H1 (cell line): ENCODE data around the gene POLN. TPM values are rescaled to one million over a fixed set of nuclear protein-coding genes. Genes with fewer than 3 reads are reported as not detected.

ENCODE experiments used
- CTCF ChIA-PET: fragments of 300-600 bp; sonication (Branson Sonifier 250); formaldehyde crosslinking; loops from one replicate; lab custom pipeline; 2021; ENCODE audit not compliant: partially characterized antibody; lab: Charles Lee
- POLR2A ChIA-PET: fragments of 300-600 bp; sonication (Branson Sonifier 250); formaldehyde crosslinking; loops from one replicate; lab custom pipeline; 2021; ENCODE audit warnings: inconsistent platforms; ENCODE audit not compliant: partially characterized antibody; lab: Charles Lee
- DNase-seq, 2 experiments: peaks; one replicate each; pipeline versions ENCODE4 v3.0.0 to v3.0.0-alpha.2; 2010 to 2022; ENCODE audit warnings: low spot score in 2 of 2, low read depth in 1 of 2, mixed read lengths in 1 of 2
- FAIRE-seq: peaks from 2 replicates; lab custom pipeline; 2011; peaks lifted over from hg19 to GRCh38; lab: Jason Lieb, UNC
- H2AFZ ChIP-seq: 2 replicates; pipeline ENCODE4 v1.8.1; 2012; ENCODE audit warnings: low read length, inconsistent platforms
- H2AK5ac ChIP-seq: 2 replicates; pipeline ENCODE4 v1.6.1; 2013; ENCODE audit warnings: low read depth, low read length
- H2BK120ac ChIP-seq: replicated peaks from 2 replicates; pipeline ENCODE3; 2013; ENCODE audit warnings: low read depth, low read length, inconsistent platforms
- H2BK12ac ChIP-seq: 2 replicates; pipeline ENCODE4 v1.6.1; 2013; ENCODE audit warnings: low read depth, low read length
- H2BK15ac ChIP-seq: 2 replicates; pipeline ENCODE4 v1.6.1; 2013; ENCODE audit warnings: low read length
- H2BK20ac ChIP-seq: 2 replicates; pipeline ENCODE4 v1.6.1; 2013; ENCODE audit warnings: low read length
- H2BK5ac ChIP-seq: 2 replicates; pipeline ENCODE4 v1.6.1; 2013; ENCODE audit warnings: low read depth, low read length
- H3K14ac ChIP-seq: 2 replicates; pipeline ENCODE4 v1.6.1; 2013; ENCODE audit warnings: inconsistent platforms; ENCODE audit not compliant: insufficient read length
- H3K18ac ChIP-seq: 2 replicates; pipeline ENCODE4 v1.6.1; 2013; ENCODE audit warnings: low read length; ENCODE audit errors: extremely low read depth
- H3K23ac ChIP-seq: 2 replicates; pipeline ENCODE4 v1.6.1; 2013; ENCODE audit warnings: inconsistent platforms; ENCODE audit not compliant: insufficient read length
- H3K23me2 ChIP-seq: 2 replicates; pipeline ENCODE4 v1.6.1; 2013; ENCODE audit warnings: low read depth, low read length
- H3K27ac ChIP-seq: 2 replicates; pipeline ENCODE4 v1.6.1; 2011; ENCODE audit warnings: low read depth, low read length, inconsistent platforms
- H3K27me3 ChIP-seq, 4 experiments: replicated peaks in 1 of 4; 1 replicate in 1 of 4; 2 replicates in 3 of 4; pipeline versions ENCODE4 v1.6.1 to v1.8.1; 2011 to 2013; ENCODE audit warnings: low read length in 3 of 4, mild to moderate bottlenecking in 3 of 4, inconsistent platforms in 2 of 4, mixed read lengths in 2 of 4, moderate library complexity in 1 of 4; ENCODE audit not compliant: control insufficient read depth in 3 of 4, insufficient read depth in 3 of 4; ENCODE audit errors: extremely low read depth in 1 of 4
- H3K36me3 ChIP-seq, 4 experiments: 2 replicates each; pipeline versions ENCODE4 v1.6.1 to v1.8.1; 2011 to 2013; ENCODE audit warnings: mild to moderate bottlenecking in 4 of 4, low read length in 3 of 4, moderate library complexity in 2 of 4, control low read depth in 1 of 4, inconsistent platforms in 1 of 4; ENCODE audit not compliant: insufficient read depth in 4 of 4, control insufficient read depth in 2 of 4
- H3K4ac ChIP-seq: replicated peaks from 2 replicates; pipeline ENCODE3; 2013; ENCODE audit warnings: low read length, low read depth, mixed read lengths, inconsistent platforms; ENCODE audit not compliant: insufficient read length
- H3K4me1 ChIP-seq, 4 experiments: replicated peaks in 1 of 4; 1 replicate in 1 of 4; 2 replicates in 3 of 4; pipeline versions ENCODE4 v1.6.1 to v1.8.1; 2011 to 2013; ENCODE audit warnings: low read length in 3 of 4, inconsistent platforms in 2 of 4, mixed read lengths in 1 of 4; ENCODE audit not compliant: insufficient read depth in 4 of 4, control insufficient read depth in 3 of 4
- H3K4me2 ChIP-seq, 2 experiments: 2 replicates each; pipeline versions ENCODE4 v1.6.1 to v1.8.1; 2011 to 2013; ENCODE audit warnings: low read depth in 2 of 2, low read length in 2 of 2, control low read depth in 1 of 2, inconsistent platforms in 1 of 2, mild to moderate bottlenecking in 1 of 2; ENCODE audit not compliant: insufficient read depth in 1 of 2
- H3K4me3 ChIP-seq, 4 experiments: fragments of 200-600, 300-600 bp in 1 of 4; sonication (generic), shearing (Covaris generic), sonication (Bioruptor Twin) in 1 of 4; 2 replicates each; pipeline versions ENCODE4 v1.5.1 to v1.8.1; 2011 to 2016; ENCODE audit warnings: low read length in 4 of 4, low read depth in 3 of 4, control low read depth in 2 of 4, inconsistent platforms in 2 of 4, mild to moderate bottlenecking in 2 of 4, mixed read lengths in 1 of 4, moderate library complexity in 1 of 4; ENCODE audit not compliant: insufficient read depth in 2 of 4; ENCODE audit errors: extremely low read depth in 1 of 4
- H3K56ac ChIP-seq: replicated peaks from 2 replicates; pipeline ENCODE3; 2013; ENCODE audit warnings: low read depth, mild to moderate bottlenecking, mixed read lengths, low read length, inconsistent platforms; ENCODE audit not compliant: insufficient read length
- H3K79me1 ChIP-seq: 2 replicates; pipeline ENCODE4 v1.6.1; 2013; ENCODE audit warnings: low read depth, low read length, control low read depth
- H3K79me2 ChIP-seq, 2 experiments: 2 replicates each; pipeline versions ENCODE4 v1.6.1 to v1.8.1; 2012 to 2013; ENCODE audit warnings: low read length in 2 of 2, mild to moderate bottlenecking in 2 of 2, inconsistent platforms in 1 of 2; ENCODE audit not compliant: insufficient read depth in 2 of 2, control insufficient read depth in 1 of 2
- H3K9ac ChIP-seq, 4 experiments: replicated peaks in 1 of 4; 1 replicate in 1 of 4; 2 replicates in 3 of 4; pipeline versions ENCODE4 v1.6.1 to v1.8.1; 2011 to 2013; ENCODE audit warnings: low read depth in 3 of 4, low read length in 3 of 4, control low read depth in 2 of 4, mild to moderate bottlenecking in 2 of 4, moderate library complexity in 2 of 4, inconsistent platforms in 1 of 4; ENCODE audit errors: extremely low read depth in 1 of 4
- H3K9me3 ChIP-seq, 2 experiments: 2 replicates each; pipeline versions ENCODE4 v1.6.1 to v1.8.1; 2012 to 2013; ENCODE audit warnings: mild to moderate bottlenecking in 2 of 2, moderate library complexity in 2 of 2, control low read depth in 1 of 2, inconsistent platforms in 1 of 2, low read depth in 1 of 2, low read length in 1 of 2, mixed read lengths in 1 of 2; ENCODE audit not compliant: insufficient read depth in 2 of 2
- H4K20me1 ChIP-seq, 2 experiments: replicated peaks in 1 of 2; 2 replicates each; pipeline versions ENCODE3 to v1.8.1; 2011 to 2013; ENCODE audit warnings: inconsistent platforms in 2 of 2, low read length in 2 of 2, mild to moderate bottlenecking in 1 of 2; ENCODE audit not compliant: insufficient read depth in 2 of 2, control insufficient read depth in 1 of 2
- H4K5ac ChIP-seq: 2 replicates; pipeline ENCODE4 v1.6.1; 2013; ENCODE audit warnings: low read length, low read depth, mixed read lengths, inconsistent platforms; ENCODE audit not compliant: insufficient read length
- H4K8ac ChIP-seq: 2 replicates; pipeline ENCODE4 v1.8.0; 2013; ENCODE audit warnings: mild to moderate bottlenecking, moderate library complexity, low read length, inconsistent platforms; ENCODE audit not compliant: insufficient read depth; ENCODE audit errors: extremely low read depth
- H4K91ac ChIP-seq: replicated peaks from 2 replicates; pipeline ENCODE3; 2013; ENCODE audit warnings: low read length, mixed read lengths, inconsistent platforms; ENCODE audit not compliant: insufficient read length
- CHD1 ChIP-seq: IDR thresholded peaks from 2 replicates; pipeline ENCODE4 v1.6.1; 2012; ENCODE audit warnings: low read depth, low read length, improper control_type of control experiment
- E2F6 ChIP-seq: IDR thresholded peaks from 2 replicates; pipeline ENCODE4 v1.6.1; 2012; ENCODE audit warnings: inconsistent platforms
- GTF2F1 ChIP-seq: IDR thresholded peaks from 2 replicates; pipeline ENCODE4 v1.6.1; 2012; ENCODE audit warnings: low read depth, low read length, improper control_type of control experiment, borderline replicate concordance
- POLR2A ChIP-seq, 2 experiments: IDR thresholded peaks; 1 replicate in 1 of 2; 2 replicates in 1 of 2; pipeline ENCODE4 v1.6.1; 2011; ENCODE audit warnings: low read depth in 2 of 2, low read length in 2 of 2, mild to moderate bottlenecking in 2 of 2; ENCODE audit errors: control extremely low read depth in 1 of 2
- RNF2 ChIP-seq: fragments of 200-900, 300-1000 bp; sonication (generic); IDR thresholded peaks from 2 replicates; pipeline ENCODE4 v1.7.1; 2016; ENCODE audit warnings: borderline replicate concordance, low read depth, mild to moderate bottlenecking, antibody characterized with exemption, low read length; ENCODE audit not compliant: poor library complexity, severe bottlenecking; ENCODE audit errors: missing control alignments
- SRF ChIP-seq: IDR thresholded peaks from 2 replicates; pipeline ENCODE4 v1.6.1; 2011; ENCODE audit warnings: mild to moderate bottlenecking, low read depth, low read length, moderate library complexity
- SUZ12 ChIP-seq: fragments of 200-600 bp; sonication (generic); IDR thresholded peaks from 2 replicates; pipeline ENCODE4 v1.6.1; 2012; ENCODE audit warnings: mild to moderate bottlenecking, inconsistent platforms, low read length, moderate library complexity, mixed read lengths
- TAF1 ChIP-seq: IDR thresholded peaks from 2 replicates; pipeline ENCODE4 v1.6.1; 2011; ENCODE audit warnings: mild to moderate bottlenecking, low read depth, low read length
- YY1 ChIP-seq: IDR thresholded peaks from 2 replicates; pipeline ENCODE4 v1.6.1; 2011; ENCODE audit warnings: low read depth, mild to moderate bottlenecking, low read length
- WGBS, 2 experiments: shearing (Covaris generic) in 1 of 2; methylation state at CpG; one replicate each; pipeline versions ENCODE4 v1.1.6 to v1.1.7; 2013 to 2015; ENCODE audit warnings: low lambda C conversion rate in 2 of 2, mixed read lengths in 2 of 2, inconsistent platforms in 1 of 2, low coverage in 1 of 2, missing lambda C conversion rate in 1 of 2; ENCODE audit not compliant: insufficient replicate concordance in 2 of 2, insufficient coverage in 1 of 2, insufficient read length in 1 of 2; ENCODE audit errors: extremely low coverage in 1 of 2, missing lambda C conversion rate in 1 of 2; 5-methylcytosine and 5-hydroxymethylcytosine counted together
- polyA plus RNA-seq, 7 experiments: library from polyadenylated mRNA; depleted of rRNA in 3 of 7; stranded (reverse) in 5 of 7; unstranded in 2 of 7; fragments of >200 nt in 5 of 7; fragments of 200-250 nt in 2 of 7; gene quantifications; 1 replicate in 5 of 7; 2 replicates in 1 of 7; 4 replicates in 1 of 7; pipeline versions ENCODE4 v1.2.1 to v1.2.3, GENCODE V29; 2011 to 2013; ENCODE audit warnings: missing spikeins in 2 of 7, mixed read lengths in 2 of 7
- total RNA-seq: library from RNA; stranded (reverse); fragmentation: NEBNext Ultra II Directional; extraction: Animal tissue kit (Norgen Biotek cat#: 25700); gene quantifications from 2 replicates; pipeline ENCODE4 v1.2.1, GENCODE V29; 2021
- TF ChIP-seq, protein P1 (sequence below): IDR thresholded peaks from 2 replicates; pipeline ENCODE4 v1.6.1; 2012; ENCODE audit warnings: inconsistent platforms

The POLN gene
- total and polyA plus RNA-seq, 2 of the 8 experiments (the other 6 are each of a cell fraction or from before 2014, with no cell fraction given) = 0.98 to 1.5 TPM

- Histone ChIP-seq H2BK5ac (no peak overlapping the region), H2BK120ac (no peak overlapping the region), H3K9ac (no peak overlapping the region), H3K4ac (no peak overlapping the region), H3K4me3 (no peak overlapping the region), H2BK12ac (no peak overlapping the region), H3K18ac (no peak overlapping the region), H3K27ac (no peak overlapping the region), H4K91ac (no peak overlapping the region), H3K23ac (no peak overlapping the region), H4K5ac (no peak overlapping the region), H3K56ac (no peak overlapping the region), H4K20me1 (peaks cover 0 to 4% of the 10 kb centered on the region in 2 experiments), H2BK15ac (no peak overlapping the region), H2AFZ (no peak overlapping the region), H3K79me2 (no peaks in the 10 kb centered on the region), H2AK5ac (no peak overlapping the region), H4K8ac (no peak overlapping the region), H3K23me2 (peaks cover 10% of the 10 kb centered on the region; the same call in 1 of the 2 replicates), H3K27me3 (no peaks in the 10 kb centered on the region), H3K4me1 (peaks cover 0 to 18% (median 12%) of the 10 kb centered on the region in 4 experiments; a peak in 5 of 7 replicates), H3K79me1 (no peaks in the 10 kb centered on the region), H3K36me3 (no peaks in the 10 kb centered on the region), H3K9me3 (no peaks in the 10 kb centered on the region), H2BK20ac (no peak overlapping the region), H3K4me2 (no peak overlapping the region), H3K14ac (no peak overlapping the region)
- FAIRE-seq = no peak
- CTCF ChIA-PET = interaction anchor here (1.1 to 1.5 kb wide), 2 partner anchors 44 to 195 kb away, joined by 3 to 4 read pairs; no protein-coding TSS in a partner anchor
- no peak for DNase-seq
- 85% methylated on average over 6 of the region's 6 CpGs; no CpG with 5 or more reads in 1 of the 2 experiments for WGBS, 2 experiments
- POLR2A ChIA-PET = no interaction called here
- TF ChIP-seq RNF2 = no peak
- no peak for TF ChIP-seq GTF2F1
- TF ChIP-seq, protein P1, sequence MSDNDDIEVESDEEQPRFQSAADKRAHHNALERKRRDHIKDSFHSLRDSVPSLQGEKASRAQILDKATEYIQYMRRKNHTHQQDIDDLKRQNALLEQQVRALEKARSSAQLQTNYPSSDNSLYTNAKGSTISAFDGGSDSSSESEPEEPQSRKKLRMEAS = no peak
- TF ChIP-seq SUZ12 = no peak
- TF ChIP-seq TAF1 = no peak
- no peak for TF ChIP-seq YY1
- no peak for TF ChIP-seq SRF
- no peak for TF ChIP-seq POLR2A (IDR thresholded peaks at IDR 0.05; ENCODE audit: control extremely low read depth in 1 of 2, low read depth in 2 of 2, low read length in 2 of 2)
- no peak for TF ChIP-seq CHD1
- TF ChIP-seq E2F6 = no peak
Observed at GRCh38 chr4:2264481-2265041, 22.6 kb upstream of the POLN start.
